SIG-M5 (cell line): ENCODE measurements around the gene PEBP1.

Experiments
- DNase-seq: peaks from one replicate; lab custom pipeline; 2025; lab: John Stamatoyannopoulos, UW

The PEBP1 gene

GRCh38 chr12:118136559-118137003, 657 bp downstream of the PEBP1 start:
- no peak for DNase-seq

- no peak for DNase-seq
Observed at GRCh38 chr12:118137148-118137678, 1.3 kb downstream of the PEBP1 start.

- DNase-seq: no peak
Observed at GRCh38 chr12:118140825-118141224, 4.9 kb downstream of the PEBP1 start.

GRCh38 chr12:118144499-118144898, 8.6 kb downstream of the PEBP1 start:
- no peak for DNase-seq

- no peak for DNase-seq
Observed at GRCh38 chr12:118145113-118145797, 9.3 kb downstream of the PEBP1 start.

- DNase-seq: no peak
Observed at GRCh38 chr12:118145798-118146156, 9.9 kb downstream of the PEBP1 start.

GRCh38 chr12:118148287-118148686, 12.4 kb downstream of the PEBP1 start:
- no peak for DNase-seq

- DNase-seq: no peak
Observed at GRCh38 chr12:118150625-118151024, 14.7 kb downstream of the PEBP1 start.

- no peak for DNase-seq
Observed at GRCh38 chr12:118151755-118152154, 15.8 kb downstream of the PEBP1 start.

- no peak for DNase-seq
Observed at GRCh38 chr12:118160536-118160935, 24.6 kb downstream of the PEBP1 start.

GRCh38 chr12:118164798-118165486, 29.0 kb downstream of the PEBP1 start:
- no peak for DNase-seq

GRCh38 chr12:118166946-118167345, 31.0 kb downstream of the PEBP1 start:
- no peak for DNase-seq

- peak; percentile 81 for DNase-seq
Observed at GRCh38 chr12:118175823-118176447, 40.0 kb downstream of the PEBP1 start.

- DNase-seq: no peak
Observed at GRCh38 chr12:118183155-118183554, 47.2 kb downstream of the PEBP1 start.

- no peak for DNase-seq
Observed at GRCh38 chr12:118183711-118184110, 47.8 kb downstream of the PEBP1 start.

GRCh38 chr12:118185602-118186397, 49.9 kb downstream of the PEBP1 start:
- DNase-seq: no peak

- DNase-seq: no peak
Observed at GRCh38 chr12:118187751-118188435, 52.0 kb downstream of the PEBP1 start.

- DNase-seq: no peak
Observed at GRCh38 chr12:118188690-118189371, 52.9 kb downstream of the PEBP1 start.

GRCh38 chr12:118189741-118190191, 53.8 kb downstream of the PEBP1 start:
- no peak for DNase-seq

- DNase-seq: no peak
Observed at GRCh38 chr12:118190266-118190665, 54.3 kb downstream of the PEBP1 start.

- no peak for DNase-seq
Observed at GRCh38 chr12:118193477-118193876, 57.6 kb downstream of the PEBP1 start.
